ENCODE data around the gene PARD6B. TPM values are rescaled to one million over a fixed set of nuclear protein-coding genes. Genes with fewer than 3 reads are reported as not detected.
"Not testable (repeated sequence)": the region's sequence is repeated elsewhere in the genome, so short reads cannot be mapped to it uniquely, and the experiment has no call there.

Gene PARD6B
- total RNA-seq, 1 donor from 2014 or later: 4.5 TPM

DNA sequence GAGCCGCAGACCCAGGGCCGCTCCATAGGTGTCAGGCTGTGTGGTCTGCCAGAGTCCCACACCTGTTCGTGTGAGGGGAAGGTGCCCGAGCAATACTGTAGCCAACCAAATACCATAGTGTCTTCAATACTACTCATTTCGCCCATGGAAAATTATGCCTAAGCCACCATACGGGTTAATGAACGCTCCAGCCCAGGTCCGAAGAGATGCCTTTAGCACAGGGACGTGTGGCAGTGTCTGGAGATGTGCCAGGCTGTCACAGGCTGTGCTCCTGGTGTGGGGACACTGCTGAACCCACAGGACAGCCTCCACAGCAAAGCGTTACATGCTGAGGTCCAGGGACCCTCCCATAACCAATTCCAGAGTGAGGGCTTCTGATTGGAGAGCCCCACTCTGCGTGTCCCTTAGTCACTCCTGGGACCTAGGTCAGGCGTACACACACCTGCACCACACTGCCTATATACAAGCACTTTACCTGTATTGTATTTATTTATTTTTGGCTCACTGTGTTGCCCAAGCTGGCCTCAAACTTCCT is 38.2 kb downstream of the PARD6B start:
- intact Hi-C loops (cut with micrococcal nuclease): not testable (repeated sequence)

- intact Hi-C loops (cut with micrococcal nuclease): not testable (repeated sequence)
Measured at GRCh38 chr20:50771419-50772080, 40.2 kb downstream of the PARD6B start.

DNA sequence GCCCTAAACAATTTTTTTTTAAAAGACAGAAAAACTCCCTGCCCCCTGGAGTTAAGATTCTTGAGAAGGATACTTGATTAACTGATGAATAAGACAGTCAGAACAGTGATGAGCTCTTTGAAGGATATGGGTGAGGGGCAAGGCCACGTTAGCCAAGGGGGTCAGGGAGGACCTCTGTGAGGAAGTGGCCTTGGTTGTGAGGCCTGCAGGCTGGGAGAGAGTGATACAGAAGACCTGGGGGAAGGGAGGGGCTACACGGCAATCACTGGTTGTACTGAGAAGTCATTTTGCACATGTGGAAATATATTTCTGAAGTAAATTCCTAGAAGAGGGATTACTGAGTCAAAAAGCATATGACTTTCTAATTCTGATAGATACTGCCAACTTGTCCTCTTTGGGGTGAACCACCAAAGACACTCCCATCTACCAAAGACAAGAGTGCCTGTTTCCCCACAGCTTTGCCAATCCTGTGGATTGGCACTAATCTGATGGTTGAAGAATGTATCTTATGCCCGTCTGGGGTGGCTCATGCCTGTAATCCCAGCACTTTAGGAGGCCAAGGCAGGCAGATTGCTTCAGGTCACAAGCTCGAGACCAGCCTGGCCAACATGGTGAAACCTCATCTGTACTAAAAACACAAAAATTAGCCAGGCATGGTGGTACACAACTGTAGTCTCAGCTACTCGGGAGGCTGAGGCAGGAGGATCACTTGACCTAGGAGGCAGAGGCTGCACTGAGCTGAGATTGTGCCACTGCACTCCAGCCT is 41.2 kb downstream of the PARD6B start:
- intact Hi-C loops (cut with micrococcal nuclease): no loop called here

DNA sequence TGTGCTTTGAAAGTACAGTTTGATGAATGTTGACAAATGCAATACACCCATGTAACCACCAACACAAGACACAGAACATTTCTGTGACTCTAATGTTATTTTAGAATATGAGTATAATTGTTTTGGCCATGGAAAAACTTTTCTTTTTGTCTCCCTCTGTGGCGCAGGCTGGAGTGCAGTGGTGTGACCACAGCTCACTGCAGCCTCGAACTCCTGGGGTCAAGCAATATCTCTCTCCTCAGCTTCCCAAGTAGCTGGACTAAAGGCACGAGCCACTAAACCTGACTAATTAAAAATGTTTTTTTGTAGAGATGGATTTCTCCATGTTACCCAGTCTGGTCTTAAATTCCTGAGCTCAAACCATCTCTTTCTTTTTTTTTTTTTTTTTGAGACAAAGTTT is 43.1 kb downstream of the PARD6B start:
- intact Hi-C loops (cut with micrococcal nuclease): no loop called here

GRCh38 chr20:50776122-50776817 is 44.9 kb downstream of the PARD6B start:
- intact Hi-C loops (cut with micrococcal nuclease): no loop called here

- intact Hi-C loops (cut with micrococcal nuclease): no loop called here
Measured at GRCh38 chr20:50777373-50777772, 46.0 kb downstream of the PARD6B start.

- intact Hi-C loops (cut with micrococcal nuclease): not testable (repeated sequence)
Measured at GRCh38 chr20:50778994-50779393, 47.6 kb downstream of the PARD6B start.

DNA sequence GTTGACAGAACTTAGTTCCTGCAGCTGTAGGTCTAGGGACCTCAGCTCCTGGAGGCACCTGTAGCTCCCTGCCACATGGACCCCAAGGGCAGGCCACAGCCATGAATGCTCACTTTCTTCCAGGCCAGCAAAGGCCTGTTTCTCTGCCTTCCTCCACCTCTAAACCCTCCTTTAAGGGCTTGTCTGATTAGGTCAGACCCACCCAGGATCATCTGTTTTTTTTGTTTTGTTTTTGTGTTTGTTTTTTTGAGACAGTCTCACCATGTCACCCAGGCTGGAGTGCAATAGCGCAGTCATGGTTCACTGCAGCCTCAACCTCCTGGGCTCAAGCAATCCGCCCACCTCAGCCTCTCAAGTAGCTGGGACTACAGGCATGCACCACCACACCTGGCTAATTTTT is 52.0 kb downstream of the PARD6B start:
- intact Hi-C loops (cut with micrococcal nuclease): no loop called here

- intact Hi-C loops (cut with micrococcal nuclease): no loop called here
Measured at GRCh38 chr20:50783903-50784302, 52.5 kb downstream of the PARD6B start.

DNA sequence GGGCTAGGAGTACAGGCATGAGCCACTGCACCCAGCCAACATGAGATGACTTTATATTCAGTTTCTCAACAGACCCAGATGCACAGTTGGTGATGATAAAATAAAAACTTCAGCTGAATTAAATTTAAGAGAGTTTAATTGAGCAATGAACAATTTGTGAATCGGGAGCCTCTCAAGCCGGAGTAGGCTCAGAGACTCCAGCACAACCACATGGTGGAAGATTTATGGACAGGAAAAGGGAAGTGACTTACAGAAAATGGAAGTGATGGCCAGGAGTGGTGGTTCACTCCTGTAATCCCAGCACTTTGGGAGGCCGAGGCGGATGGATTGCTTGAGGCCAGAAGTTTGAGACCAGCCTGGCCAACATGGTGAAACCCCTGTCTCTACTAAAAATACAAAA is 53.1 kb downstream of the PARD6B start:
- intact Hi-C loops (cut with micrococcal nuclease): no loop called here

DNA sequence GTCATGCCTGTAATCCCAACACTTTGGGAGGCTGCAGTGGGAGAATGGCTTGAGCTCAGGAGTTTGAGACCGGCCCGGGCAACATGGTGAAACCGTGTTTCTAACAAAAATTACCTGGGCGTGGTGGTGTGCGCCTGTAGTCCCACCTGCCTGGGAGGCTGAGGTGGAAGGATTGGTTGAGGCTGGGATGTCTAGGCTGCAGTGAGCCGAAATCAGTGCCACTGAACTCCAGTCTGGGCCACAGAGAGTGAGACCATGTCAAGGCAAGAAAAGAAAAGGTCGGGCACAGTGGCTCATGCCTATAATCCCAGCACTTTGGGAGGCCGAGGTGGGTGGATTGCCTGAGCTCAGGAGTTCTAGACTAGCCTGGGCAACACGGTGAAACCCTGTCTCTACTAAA is 55.3 kb downstream of the PARD6B start:
- intact Hi-C loops (cut with micrococcal nuclease): no loop called here

DNA sequence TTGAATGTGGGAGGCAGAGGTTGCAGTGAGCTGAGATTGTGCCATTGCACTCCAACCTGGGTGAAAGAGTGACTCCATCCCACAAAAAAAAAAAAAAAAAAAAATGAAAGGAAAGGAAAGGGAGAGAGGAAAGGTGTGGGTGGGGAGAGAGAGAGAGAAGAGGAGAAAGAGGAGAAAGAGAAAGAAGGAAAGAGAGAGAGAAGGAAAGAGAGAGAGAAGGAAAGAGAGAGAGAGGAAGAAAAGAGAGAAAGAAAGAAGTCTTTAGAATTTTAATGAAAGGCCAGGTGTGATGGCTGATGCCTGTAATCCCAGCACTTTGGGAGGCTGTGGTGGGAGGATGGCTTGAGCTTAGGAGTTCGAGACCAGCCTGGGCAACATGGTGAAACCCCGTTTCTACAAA is 55.8 kb downstream of the PARD6B start:
- intact Hi-C loops (cut with micrococcal nuclease): no loop called here

- intact Hi-C loops (cut with micrococcal nuclease): no loop called here
Measured at GRCh38 chr20:50788045-50788991, 56.9 kb downstream of the PARD6B start.

DNA sequence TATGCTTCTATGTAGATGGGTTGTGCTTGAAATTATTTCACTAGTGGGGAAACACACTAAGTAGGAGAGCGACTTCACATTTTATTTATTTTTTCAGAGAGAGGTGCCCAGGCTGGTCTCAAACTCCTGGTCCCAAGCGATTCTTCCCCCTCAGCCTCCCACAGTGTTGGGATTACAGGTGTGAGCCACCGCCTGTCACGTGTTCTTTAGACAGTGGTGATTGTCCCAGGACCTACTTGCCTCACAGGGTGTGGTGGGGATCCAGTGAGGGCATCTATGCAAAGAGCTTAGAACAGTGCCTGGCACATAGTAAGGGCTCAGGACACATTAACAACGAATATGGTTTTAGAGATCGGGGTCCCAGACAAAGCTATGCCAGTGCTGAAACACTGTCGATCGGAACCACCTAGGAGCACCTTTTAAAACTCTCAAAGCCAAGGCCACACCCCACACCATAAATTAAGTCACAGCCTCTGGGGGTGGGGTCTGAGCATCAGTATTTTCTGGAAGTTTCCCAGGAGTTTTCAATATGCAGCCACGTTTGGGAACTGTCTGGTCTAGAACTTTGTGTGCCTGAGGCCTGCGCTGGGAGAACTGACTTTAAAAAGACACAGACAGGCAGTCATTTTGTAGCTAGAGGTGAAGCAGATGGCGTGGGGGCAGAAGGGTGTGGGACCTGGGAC is 58.7 kb downstream of the PARD6B start:
- intact Hi-C loops (cut with micrococcal nuclease): loop anchor here (1.0 kb wide), 1 partner anchor 139 kb away; no protein-coding TSS in a partner anchor

DNA sequence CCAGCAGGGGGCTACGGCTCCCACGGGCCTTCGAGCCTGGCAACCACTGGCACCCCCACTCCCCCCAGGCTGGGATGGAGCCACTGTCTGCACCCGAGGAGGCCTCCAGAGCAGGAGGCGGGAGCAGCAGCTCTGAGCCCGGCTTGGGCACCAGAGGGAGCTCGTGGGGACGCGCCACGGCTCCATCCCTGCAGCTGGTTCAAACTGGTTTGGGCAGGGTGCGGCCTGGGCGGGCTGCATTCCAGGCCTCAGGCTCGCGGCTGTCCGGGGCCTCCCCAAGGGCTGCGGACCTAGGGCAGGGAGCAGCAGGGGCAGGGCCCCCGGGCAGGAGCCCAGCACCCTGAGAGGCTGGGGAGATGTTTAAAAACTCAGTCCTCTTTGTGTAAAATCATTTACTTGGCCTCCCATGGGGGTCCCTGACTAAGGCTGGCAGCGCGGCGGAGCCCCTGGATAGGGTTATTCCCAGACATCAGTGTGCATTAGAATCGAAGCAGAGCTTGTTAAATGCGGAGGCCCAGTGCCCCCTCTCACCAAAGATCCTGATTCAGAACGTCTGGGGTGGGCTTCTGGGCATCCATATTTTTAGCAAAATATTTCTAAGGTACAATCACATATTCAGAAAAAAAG is 59.4 kb downstream of the PARD6B start:
- intact Hi-C loops (cut with micrococcal nuclease): loop anchor here (1.0 kb wide), 1 partner anchor 139 kb away; no protein-coding TSS in a partner anchor

DNA sequence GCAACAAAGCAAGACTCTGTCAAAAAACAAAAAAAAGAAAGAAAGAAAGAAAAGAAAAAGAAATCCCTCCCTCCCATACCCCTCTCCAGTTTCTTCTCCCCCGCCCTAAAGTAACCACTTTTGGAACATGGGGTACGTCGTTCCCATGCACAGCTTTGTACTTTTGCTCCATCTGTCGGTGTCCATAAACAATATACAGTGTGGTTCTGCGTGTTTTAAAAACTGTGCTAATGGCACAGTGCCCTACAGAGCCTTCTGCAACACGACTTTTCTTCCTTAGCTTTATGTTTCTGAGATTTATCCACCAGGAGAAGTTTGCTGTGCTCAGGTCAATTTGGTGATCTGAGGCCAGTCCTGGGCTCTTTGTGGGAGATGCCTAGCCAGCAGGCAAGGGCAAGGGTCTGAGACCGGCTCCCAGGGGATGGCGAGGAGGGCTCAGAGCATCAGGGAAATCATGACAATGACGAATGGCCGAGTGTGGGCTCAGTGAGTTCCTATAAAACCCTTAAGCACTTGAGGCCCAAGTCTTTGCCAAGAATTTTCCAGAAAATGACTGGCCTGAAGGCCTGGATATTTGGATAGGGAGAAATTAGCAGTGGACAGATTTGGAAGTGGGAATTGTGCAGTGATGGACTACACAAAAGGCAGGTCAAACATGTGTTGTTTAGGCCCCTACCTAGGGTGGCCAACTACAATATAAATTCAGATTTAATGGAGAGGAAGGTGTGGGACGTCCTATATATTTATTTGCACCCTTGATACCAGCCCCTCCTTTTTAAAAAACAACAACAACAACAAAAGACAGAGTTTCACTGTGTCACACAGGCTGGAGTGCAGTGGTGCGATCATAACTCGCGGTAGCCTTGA is 61.6 kb downstream of the PARD6B start:
- intact Hi-C loops (cut with micrococcal nuclease): no loop called here

DNA sequence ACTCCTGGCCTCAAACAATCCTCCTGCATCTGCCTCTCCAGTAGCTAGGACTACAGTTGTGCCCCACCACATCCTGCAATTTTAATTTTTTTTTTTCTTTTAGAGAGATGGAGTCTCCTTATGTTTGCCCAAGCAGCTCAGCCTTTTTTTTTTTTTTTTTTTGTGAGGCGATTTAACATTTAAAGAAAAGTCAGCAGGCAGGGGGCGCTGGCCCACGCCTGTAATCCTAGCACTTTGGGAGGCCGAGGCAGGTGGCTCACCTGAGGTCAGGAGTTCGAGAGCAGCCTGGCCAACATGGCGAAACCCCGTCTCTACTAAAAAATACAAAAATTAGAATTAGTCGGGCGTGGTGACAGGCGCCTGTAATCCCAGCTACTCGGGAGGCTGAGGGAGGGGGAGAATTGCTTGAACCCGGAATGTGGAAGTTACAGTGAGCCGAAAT is 62.2 kb downstream of the PARD6B start:
- intact Hi-C loops (cut with micrococcal nuclease): loop anchor here (1.0 to 2.0 kb wide), 4 partner anchors 25 to 513 kb away; partner anchors contain the start of gene PARD6B

GRCh38 chr20:50794181-50794845 is 62.9 kb downstream of the PARD6B start:
- intact Hi-C loops (cut with micrococcal nuclease): loop anchor here (1.0 to 2.0 kb wide), 4 partner anchors 24 to 512 kb away; partner anchors contain the start of gene PARD6B

All from T-helper 2 cell treated with Interferon-gamma antibody and Interleukin-4, amounts not matched to agents 100 ng/mL and 5 ng/mL, for 36 hours (primary cell).